Measurements from ENCODE around the gene MYEOV. TPM values are rescaled to one million over a fixed set of nuclear protein-coding genes. Genes with fewer than 3 reads are reported as not detected.

The MYEOV gene
- total RNA-seq, 1 experiment from 2014 or later: 1.4 TPM

DNA sequence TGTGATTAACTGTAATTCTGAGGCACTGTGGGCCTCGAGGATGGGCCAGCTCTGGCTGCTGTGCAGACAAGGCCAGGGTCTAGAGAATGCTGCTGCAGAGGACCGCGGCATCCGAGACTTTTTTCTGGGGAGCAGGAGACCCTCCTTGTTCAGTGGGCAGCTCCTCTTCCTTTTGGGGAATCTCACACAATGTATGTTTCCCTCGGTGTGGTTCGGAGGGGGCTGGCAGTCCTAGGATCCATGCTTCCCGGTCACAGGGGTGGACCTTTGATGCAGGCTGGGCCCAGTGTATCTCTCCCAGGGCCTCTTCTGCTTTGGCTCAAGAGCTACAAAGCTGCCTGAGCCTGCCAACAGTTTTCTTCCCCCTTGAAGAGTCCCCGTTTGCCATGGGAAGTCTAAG, 31.5 kb downstream of the MYEOV start:
- no peak overlapping the region for H3K27ac Mint-ChIP-seq
- H3K36me3 Mint-ChIP-seq: no peaks in the 10 kb centered on the region
- TF ChIP-seq GABPB1 (CRISPR knock-in tag; IDR thresholded peaks at IDR 0.05) (no peak), FOXP1 (CRISPR knock-in tag; IDR thresholded peaks at IDR 0.05; ENCODE audit: borderline replicate concordance) (no peak), ZBTB21 (CRISPR knock-in tag; IDR thresholded peaks at IDR 0.05; ENCODE audit: borderline replicate concordance) (no peak), ELF4 (CRISPR knock-in tag; IDR thresholded peaks at IDR 0.05; ENCODE audit: low read depth) (no peak), GRHL2 (CRISPR knock-in tag; IDR thresholded peaks at IDR 0.05; ENCODE audit: insufficient replicate concordance, severe bottlenecking) (no peak), KAT7 (CRISPR knock-in tag; IDR thresholded peaks at IDR 0.05; ENCODE audit: borderline replicate concordance) (no peak), TEAD4 (CRISPR knock-in tag; IDR thresholded peaks at IDR 0.05) (no peak), NR1H2 (CRISPR knock-in tag; IDR thresholded peaks at IDR 0.05) (no peak), SOX15 (CRISPR knock-in tag; IDR thresholded peaks at IDR 0.05) (no peak), IRF2 (CRISPR knock-in tag; IDR thresholded peaks at IDR 0.05; ENCODE audit: borderline replicate concordance, low read depth) (no peak), CREM (CRISPR knock-in tag; IDR thresholded peaks at IDR 0.05) (no peak)
- TF ChIP-seq, protein P1, sequence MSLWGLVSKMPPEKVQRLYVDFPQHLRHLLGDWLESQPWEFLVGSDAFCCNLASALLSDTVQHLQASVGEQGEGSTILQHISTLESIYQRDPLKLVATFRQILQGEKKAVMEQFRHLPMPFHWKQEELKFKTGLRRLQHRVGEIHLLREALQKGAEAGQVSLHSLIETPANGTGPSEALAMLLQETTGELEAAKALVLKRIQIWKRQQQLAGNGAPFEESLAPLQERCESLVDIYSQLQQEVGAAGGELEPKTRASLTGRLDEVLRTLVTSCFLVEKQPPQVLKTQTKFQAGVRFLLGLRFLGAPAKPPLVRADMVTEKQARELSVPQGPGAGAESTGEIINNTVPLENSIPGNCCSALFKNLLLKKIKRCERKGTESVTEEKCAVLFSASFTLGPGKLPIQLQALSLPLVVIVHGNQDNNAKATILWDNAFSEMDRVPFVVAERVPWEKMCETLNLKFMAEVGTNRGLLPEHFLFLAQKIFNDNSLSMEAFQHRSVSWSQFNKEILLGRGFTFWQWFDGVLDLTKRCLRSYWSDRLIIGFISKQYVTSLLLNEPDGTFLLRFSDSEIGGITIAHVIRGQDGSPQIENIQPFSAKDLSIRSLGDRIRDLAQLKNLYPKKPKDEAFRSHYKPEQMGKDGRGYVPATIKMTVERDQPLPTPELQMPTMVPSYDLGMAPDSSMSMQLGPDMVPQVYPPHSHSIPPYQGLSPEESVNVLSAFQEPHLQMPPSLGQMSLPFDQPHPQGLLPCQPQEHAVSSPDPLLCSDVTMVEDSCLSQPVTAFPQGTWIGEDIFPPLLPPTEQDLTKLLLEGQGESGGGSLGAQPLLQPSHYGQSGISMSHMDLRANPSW (CRISPR knock-in tag; conservative IDR thresholded peaks at IDR 0.05; ENCODE audit: low read depth): no peak
- TF ChIP-seq, protein P2, sequence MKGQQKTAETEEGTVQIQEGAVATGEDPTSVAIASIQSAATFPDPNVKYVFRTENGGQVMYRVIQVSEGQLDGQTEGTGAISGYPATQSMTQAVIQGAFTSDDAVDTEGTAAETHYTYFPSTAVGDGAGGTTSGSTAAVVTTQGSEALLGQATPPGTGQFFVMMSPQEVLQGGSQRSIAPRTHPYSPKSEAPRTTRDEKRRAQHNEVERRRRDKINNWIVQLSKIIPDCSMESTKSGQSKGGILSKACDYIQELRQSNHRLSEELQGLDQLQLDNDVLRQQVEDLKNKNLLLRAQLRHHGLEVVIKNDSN (CRISPR knock-in tag; IDR thresholded peaks at IDR 0.05): no peak
- TF ChIP-seq, protein P3, sequence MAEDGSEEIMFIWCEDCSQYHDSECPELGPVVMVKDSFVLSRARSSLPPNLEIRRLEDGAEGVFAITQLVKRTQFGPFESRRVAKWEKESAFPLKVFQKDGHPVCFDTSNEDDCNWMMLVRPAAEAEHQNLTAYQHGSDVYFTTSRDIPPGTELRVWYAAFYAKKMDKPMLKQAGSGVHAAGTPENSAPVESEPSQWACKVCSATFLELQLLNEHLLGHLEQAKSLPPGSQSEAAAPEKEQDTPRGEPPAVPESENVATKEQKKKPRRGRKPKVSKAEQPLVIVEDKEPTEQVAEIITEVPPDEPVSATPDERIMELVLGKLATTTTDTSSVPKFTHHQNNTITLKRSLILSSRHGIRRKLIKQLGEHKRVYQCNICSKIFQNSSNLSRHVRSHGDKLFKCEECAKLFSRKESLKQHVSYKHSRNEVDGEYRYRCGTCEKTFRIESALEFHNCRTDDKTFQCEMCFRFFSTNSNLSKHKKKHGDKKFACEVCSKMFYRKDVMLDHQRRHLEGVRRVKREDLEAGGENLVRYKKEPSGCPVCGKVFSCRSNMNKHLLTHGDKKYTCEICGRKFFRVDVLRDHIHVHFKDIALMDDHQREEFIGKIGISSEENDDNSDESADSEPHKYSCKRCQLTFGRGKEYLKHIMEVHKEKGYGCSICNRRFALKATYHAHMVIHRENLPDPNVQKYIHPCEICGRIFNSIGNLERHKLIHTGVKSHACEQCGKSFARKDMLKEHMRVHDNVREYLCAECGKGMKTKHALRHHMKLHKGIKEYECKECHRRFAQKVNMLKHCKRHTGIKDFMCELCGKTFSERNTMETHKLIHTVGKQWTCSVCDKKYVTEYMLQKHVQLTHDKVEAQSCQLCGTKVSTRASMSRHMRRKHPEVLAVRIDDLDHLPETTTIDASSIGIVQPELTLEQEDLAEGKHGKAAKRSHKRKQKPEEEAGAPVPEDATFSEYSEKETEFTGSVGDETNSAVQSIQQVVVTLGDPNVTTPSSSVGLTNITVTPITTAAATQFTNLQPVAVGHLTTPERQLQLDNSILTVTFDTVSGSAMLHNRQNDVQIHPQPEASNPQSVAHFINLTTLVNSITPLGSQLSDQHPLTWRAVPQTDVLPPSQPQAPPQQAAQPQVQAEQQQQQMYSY (CRISPR knock-in tag; IDR thresholded peaks at IDR 0.05): no peak
- TF ChIP-seq, protein P4, sequence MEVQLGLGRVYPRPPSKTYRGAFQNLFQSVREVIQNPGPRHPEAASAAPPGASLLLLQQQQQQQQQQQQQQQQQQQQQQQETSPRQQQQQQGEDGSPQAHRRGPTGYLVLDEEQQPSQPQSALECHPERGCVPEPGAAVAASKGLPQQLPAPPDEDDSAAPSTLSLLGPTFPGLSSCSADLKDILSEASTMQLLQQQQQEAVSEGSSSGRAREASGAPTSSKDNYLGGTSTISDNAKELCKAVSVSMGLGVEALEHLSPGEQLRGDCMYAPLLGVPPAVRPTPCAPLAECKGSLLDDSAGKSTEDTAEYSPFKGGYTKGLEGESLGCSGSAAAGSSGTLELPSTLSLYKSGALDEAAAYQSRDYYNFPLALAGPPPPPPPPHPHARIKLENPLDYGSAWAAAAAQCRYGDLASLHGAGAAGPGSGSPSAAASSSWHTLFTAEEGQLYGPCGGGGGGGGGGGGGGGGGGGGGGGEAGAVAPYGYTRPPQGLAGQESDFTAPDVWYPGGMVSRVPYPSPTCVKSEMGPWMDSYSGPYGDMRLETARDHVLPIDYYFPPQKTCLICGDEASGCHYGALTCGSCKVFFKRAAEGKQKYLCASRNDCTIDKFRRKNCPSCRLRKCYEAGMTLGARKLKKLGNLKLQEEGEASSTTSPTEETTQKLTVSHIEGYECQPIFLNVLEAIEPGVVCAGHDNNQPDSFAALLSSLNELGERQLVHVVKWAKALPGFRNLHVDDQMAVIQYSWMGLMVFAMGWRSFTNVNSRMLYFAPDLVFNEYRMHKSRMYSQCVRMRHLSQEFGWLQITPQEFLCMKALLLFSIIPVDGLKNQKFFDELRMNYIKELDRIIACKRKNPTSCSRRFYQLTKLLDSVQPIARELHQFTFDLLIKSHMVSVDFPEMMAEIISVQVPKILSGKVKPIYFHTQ (CRISPR knock-in tag; IDR thresholded peaks at IDR 0.05): no peak
- TF ChIP-seq, protein P5, sequence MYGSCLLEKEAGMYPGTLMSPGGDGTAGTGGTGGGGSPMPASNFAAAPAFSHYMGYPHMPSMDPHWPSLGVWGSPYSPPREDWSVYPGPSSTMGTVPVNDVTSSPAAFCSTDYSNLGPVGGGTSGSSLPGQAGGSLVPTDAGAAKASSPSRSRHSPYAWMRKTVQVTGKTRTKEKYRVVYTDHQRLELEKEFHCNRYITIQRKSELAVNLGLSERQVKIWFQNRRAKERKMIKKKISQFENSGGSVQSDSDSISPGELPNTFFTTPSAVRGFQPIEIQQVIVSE (CRISPR knock-in tag; IDR thresholded peaks at IDR 0.05; ENCODE audit: borderline replicate concordance): no peak
- TF ChIP-seq, protein P6, sequence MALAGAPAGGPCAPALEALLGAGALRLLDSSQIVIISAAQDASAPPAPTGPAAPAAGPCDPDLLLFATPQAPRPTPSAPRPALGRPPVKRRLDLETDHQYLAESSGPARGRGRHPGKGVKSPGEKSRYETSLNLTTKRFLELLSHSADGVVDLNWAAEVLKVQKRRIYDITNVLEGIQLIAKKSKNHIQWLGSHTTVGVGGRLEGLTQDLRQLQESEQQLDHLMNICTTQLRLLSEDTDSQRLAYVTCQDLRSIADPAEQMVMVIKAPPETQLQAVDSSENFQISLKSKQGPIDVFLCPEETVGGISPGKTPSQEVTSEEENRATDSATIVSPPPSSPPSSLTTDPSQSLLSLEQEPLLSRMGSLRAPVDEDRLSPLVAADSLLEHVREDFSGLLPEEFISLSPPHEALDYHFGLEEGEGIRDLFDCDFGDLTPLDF (CRISPR knock-in tag; IDR thresholded peaks at IDR 0.05): no peak
- H3K9me3 Mint-ChIP-seq: no peaks in the 10 kb centered on the region
- no peak for ATAC-seq
- ChIA-PET POLR2A (no interaction called here), CTCF (no interaction called here)
- no peak for DNase-seq (ENCODE audit: low spot score)
- peaks cover 8% of the 10 kb centered on the region for H3K4me1 Mint-ChIP-seq
- H3K27me3 Mint-ChIP-seq (ENCODE audit: low read depth): no peaks in the 10 kb centered on the region
- H3K4me3 Mint-ChIP-seq: no peak overlapping the region

All from WTC11 (cell line).